K562 (cell line): ENCODE measurements around the gene HRH3. TPM values are rescaled to one million over a fixed set of nuclear protein-coding genes. Genes with fewer than 3 reads are reported as not detected.

ENCODE experiments used
- ATF6 ChIP-seq: sonication (generic); formaldehyde crosslinking; IDR thresholded peaks from 2 replicates; pipeline ENCODE4 v1.4.0; 2020; ENCODE audit warnings: mild to moderate bottlenecking, missing genetic modification reagents
- BACH1 ChIP-seq: fragments of 200-800 bp; sonication (Bioruptor generic); IDR thresholded peaks from 2 replicates; pipeline ENCODE4 v1.6.1; 2016; ENCODE audit warnings: missing genetic modification characterization, missing compliant biosample characterization
- C11orf30 ChIP-seq: fragments of 450-650 bp; IDR thresholded peaks from 2 replicates; pipeline ENCODE4 v1.6.1; 2016; ENCODE audit warnings: low read depth, mild to moderate bottlenecking
- ELF4 ChIP-seq: fragments of 450-650 bp; formaldehyde crosslinking; IDR thresholded peaks from 2 replicates; pipeline ENCODE4 v1.4.0; 2022; ENCODE audit warnings: missing genetic modification characterization
- HDAC2 ChIP-seq: fragments of 450-650 bp; IDR thresholded peaks from 2 replicates; pipeline ENCODE4 v1.6.1; 2016; ENCODE audit warnings: mild to moderate bottlenecking
- SMAD2 ChIP-seq: fragments of 150-350 bp; IDR thresholded peaks from 2 replicates; pipeline ENCODE4 v1.6.1; 2014; ENCODE audit warnings: low read depth, mild to moderate bottlenecking, low read length
- STAT5B ChIP-seq: fragments of 250-450 bp; sonication (Bioruptor Pico); IDR thresholded peaks from 2 replicates; pipeline ENCODE4 v1.8.0; 2021; ENCODE audit warnings: mild to moderate bottlenecking, inconsistent platforms
- ZNF24 ChIP-seq: fragments of 450-650 bp; IDR thresholded peaks from 2 replicates; pipeline ENCODE4 v1.6.1; 2016
- polyA plus RNA-seq, 8 experiments: library from polyadenylated mRNA; depleted of rRNA in 4 of 8; stranded (reverse) in 5 of 8; unstranded in 3 of 8; fragments of >200 nt; fragmentation: Nextera tagmentation in 2 of 8; fragmentation: Illumina TruSeq in 1 of 8; extraction: Ambion mirVana in 2 of 8; extraction: Trizol in 1 of 8; gene quantifications; 2 replicates each; pipeline versions ENCODE4 v1.2.1 to v1.2.3, GENCODE V29; 2011 to 2014; ENCODE audit warnings: inconsistent platforms in 1 of 8, missing spikeins in 1 of 8
- total RNA-seq, 7 experiments: library from RNA; depleted of rRNA in 6 of 7; stranded (reverse); fragments of >200 nt in 6 of 7; fragmentation: Illumina TruSeq in 2 of 7; extraction: Trizol in 2 of 7; gene quantifications; 2 replicates each; pipeline versions ENCODE4 v1.2.1 to v1.2.3, GENCODE V29; 2011 to 2021; ENCODE audit warnings: low replicate concordance in 1 of 7
- TF ChIP-seq, protein P1 (sequence below): fragments of 250-450 bp; sonication (Bioruptor Pico); IDR thresholded peaks from 2 replicates; pipeline ENCODE4 v1.5.0; 2021
- TF ChIP-seq, protein P2 (sequence below): IDR thresholded peaks from 2 replicates; pipeline ENCODE4 v1.6.1; 2011; ENCODE audit warnings: borderline replicate concordance, low read depth, mild to moderate bottlenecking, moderate library complexity, low read length; ENCODE audit not compliant: insufficient read depth, poor library complexity, severe bottlenecking
- TF ChIP-seq, protein P3 (sequence below): conservative IDR thresholded peaks from 2 replicates; pipeline ENCODE4 v1.6.1; 2011; ENCODE audit warnings: low read depth, mild to moderate bottlenecking, low read length; ENCODE audit not compliant: control insufficient read depth

The HRH3 gene
- total and polyA plus RNA-seq, 9 of the 15 experiments (the other 6 are each of a cell fraction or from before 2014, with no cell fraction given) = not detected

GRCh38 chr20:62182469-62183425 is 37.3 kb downstream of the HRH3 start, which contains the start of gene MTG2 (continued):
- peak; percentile 91; the same call in 1 of the 2 replicates for TF ChIP-seq ATF6 (CRISPR knock-in tag)
- no peak for TF ChIP-seq STAT5B (CRISPR knock-in tag)
- TF ChIP-seq, protein P1, sequence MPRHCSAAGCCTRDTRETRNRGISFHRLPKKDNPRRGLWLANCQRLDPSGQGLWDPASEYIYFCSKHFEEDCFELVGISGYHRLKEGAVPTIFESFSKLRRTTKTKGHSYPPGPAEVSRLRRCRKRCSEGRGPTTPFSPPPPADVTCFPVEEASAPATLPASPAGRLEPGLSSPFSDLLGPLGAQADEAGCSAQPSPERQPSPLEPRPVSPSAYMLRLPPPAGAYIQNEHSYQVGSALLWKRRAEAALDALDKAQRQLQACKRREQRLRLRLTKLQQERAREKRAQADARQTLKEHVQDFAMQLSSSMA = peak; percentile 70; the same call in 1 of the 2 replicates
- no peak for TF ChIP-seq BACH1 (tag)
- 0 out of 2 replicates have a peak, but pooled peaks have one; percentile 59 for TF ChIP-seq ELF4 (CRISPR knock-in tag)
- TF ChIP-seq, protein P2, sequence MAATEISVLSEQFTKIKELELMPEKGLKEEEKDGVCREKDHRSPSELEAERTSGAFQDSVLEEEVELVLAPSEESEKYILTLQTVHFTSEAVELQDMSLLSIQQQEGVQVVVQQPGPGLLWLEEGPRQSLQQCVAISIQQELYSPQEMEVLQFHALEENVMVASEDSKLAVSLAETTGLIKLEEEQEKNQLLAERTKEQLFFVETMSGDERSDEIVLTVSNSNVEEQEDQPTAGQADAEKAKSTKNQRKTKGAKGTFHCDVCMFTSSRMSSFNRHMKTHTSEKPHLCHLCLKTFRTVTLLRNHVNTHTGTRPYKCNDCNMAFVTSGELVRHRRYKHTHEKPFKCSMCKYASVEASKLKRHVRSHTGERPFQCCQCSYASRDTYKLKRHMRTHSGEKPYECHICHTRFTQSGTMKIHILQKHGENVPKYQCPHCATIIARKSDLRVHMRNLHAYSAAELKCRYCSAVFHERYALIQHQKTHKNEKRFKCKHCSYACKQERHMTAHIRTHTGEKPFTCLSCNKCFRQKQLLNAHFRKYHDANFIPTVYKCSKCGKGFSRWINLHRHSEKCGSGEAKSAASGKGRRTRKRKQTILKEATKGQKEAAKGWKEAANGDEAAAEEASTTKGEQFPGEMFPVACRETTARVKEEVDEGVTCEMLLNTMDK = no peak
- peak; percentile 50; the same call in 1 of the 2 replicates for TF ChIP-seq ZNF24
- TF ChIP-seq SMAD2 = no peak
- peak; percentile 98 for TF ChIP-seq C11orf30
- TF ChIP-seq HDAC2 = peak; percentile 68; the same call in 1 of the 2 replicates
- TF ChIP-seq, protein P3, sequence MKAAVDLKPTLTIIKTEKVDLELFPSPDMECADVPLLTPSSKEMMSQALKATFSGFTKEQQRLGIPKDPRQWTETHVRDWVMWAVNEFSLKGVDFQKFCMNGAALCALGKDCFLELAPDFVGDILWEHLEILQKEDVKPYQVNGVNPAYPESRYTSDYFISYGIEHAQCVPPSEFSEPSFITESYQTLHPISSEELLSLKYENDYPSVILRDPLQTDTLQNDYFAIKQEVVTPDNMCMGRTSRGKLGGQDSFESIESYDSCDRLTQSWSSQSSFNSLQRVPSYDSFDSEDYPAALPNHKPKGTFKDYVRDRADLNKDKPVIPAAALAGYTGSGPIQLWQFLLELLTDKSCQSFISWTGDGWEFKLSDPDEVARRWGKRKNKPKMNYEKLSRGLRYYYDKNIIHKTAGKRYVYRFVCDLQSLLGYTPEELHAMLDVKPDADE = peak; percentile 89
